PC-3 (cell line): ENCODE measurements around the gene QPRT.

Experiments used
- CTCF ChIP-seq: fragments of 300-600 bp; sonication (generic); conservative IDR thresholded peaks from 2 replicates; pipeline ENCODE4 v1.5.1; 2017; ENCODE audit warnings: antibody characterized with exemption, low read depth, mild to moderate bottlenecking, low read length
- EZH2 ChIP-seq: fragments of 300-600 bp; sonication (generic); IDR thresholded peaks from one replicate; pipeline ENCODE4 v1.6.1; 2017; ENCODE audit warnings: antibody characterized with exemption, mild to moderate bottlenecking, low read length; ENCODE audit not compliant: unreplicated experiment
- EZH2phosphoT487 ChIP-seq: fragments of 300-600 bp; sonication (generic); IDR thresholded peaks from 2 replicates; pipeline ENCODE4 v1.6.1; 2018; ENCODE audit warnings: mild to moderate bottlenecking, antibody characterized with exemption, low read length, borderline replicate concordance

GRCh38 chr16:29684679-29685078, 5.7 kb downstream of the QPRT start:
- TF ChIP-seq CTCF (no peak), EZH2phosphoT487 (no peak), EZH2 (no peak)
